Progenitor cell of endocrine pancreas (in vitro differentiated cells): ENCODE measurements around the gene SLC6A2. TPM values are rescaled to one million over a fixed set of nuclear protein-coding genes. Genes with fewer than 3 reads are reported as not detected.

Experiments used
- DNase-seq: peaks from one replicate; pipeline ENCODE4 v3.0.0; 2021; ENCODE audit warnings: low spot score; ENCODE audit not compliant: unreplicated experiment
- H3K27ac Mint-ChIP-seq: 2 replicates; pipeline ENCODE4 v1.8.0; 2021; ENCODE audit warnings: mild to moderate bottlenecking, moderate library complexity, mixed read lengths
- H3K27me3 Mint-ChIP-seq: 2 replicates; pipeline ENCODE4 v1.8.0; 2021; ENCODE audit warnings: mixed read lengths
- H3K36me3 Mint-ChIP-seq: 2 replicates; pipeline ENCODE4 v1.8.0; 2022; ENCODE audit warnings: mixed read lengths; ENCODE audit not compliant: insufficient read depth
- H3K4me1 Mint-ChIP-seq: 2 replicates; pipeline ENCODE4 v1.8.0; 2021; ENCODE audit warnings: low read depth, mixed read lengths
- H3K4me3 Mint-ChIP-seq: 2 replicates; pipeline ENCODE4 v1.8.0; 2021; ENCODE audit warnings: low read depth, mild to moderate bottlenecking, moderate library complexity, mixed read lengths
- H3K9me3 Mint-ChIP-seq: 2 replicates; pipeline ENCODE4 v1.8.0; 2021; ENCODE audit warnings: low read depth, mixed read lengths
- CTCF ChIP-seq: fragments of 200-600 bp; sonication (generic); IDR thresholded peaks from one replicate; pipeline ENCODE4 v1.5.0; 2021; ENCODE audit warnings: antibody characterized with exemption, mild to moderate bottlenecking; ENCODE audit not compliant: unreplicated experiment
- total RNA-seq: library from RNA; stranded (reverse); gene quantifications from 2 replicates; pipeline ENCODE4 v1.2.1, GENCODE V29; 2021

Gene SLC6A2
- total RNA-seq, 1 donor from 2014 or later, result not detected

- Mint-ChIP-seq H3K4me3 (no peak overlapping the region), H3K27ac (no peak overlapping the region), H3K27me3 (peaks cover 2% of the 10 kb centered on the region), H3K36me3 (no peaks in the 10 kb centered on the region), H3K4me1 (no peaks in the 10 kb centered on the region), H3K9me3 (peaks cover 7% of the 10 kb centered on the region)
- no peak for DNase-seq
- TF ChIP-seq CTCF, result no peak
These were observed 27.4 kb upstream of the SLC6A2 start for GRCh38 chr16:55628306-55628968.

GRCh38 chr16:55630774-55631173 is 25.0 kb upstream of the SLC6A2 start:
- no peak overlapping the region for H3K27ac Mint-ChIP-seq
- H3K4me1 Mint-ChIP-seq, result no peaks in the 10 kb centered on the region
- peaks cover 7% of the 10 kb centered on the region for H3K9me3 Mint-ChIP-seq
- DNase-seq, result no peak
- H3K36me3 Mint-ChIP-seq, result no peaks in the 10 kb centered on the region
- peaks cover 2% of the 10 kb centered on the region for H3K27me3 Mint-ChIP-seq
- no peak for TF ChIP-seq CTCF
- H3K4me3 Mint-ChIP-seq, result no peak overlapping the region

GRCh38 chr16:55632259-55632658 is 23.5 kb upstream of the SLC6A2 start:
- Mint-ChIP-seq H3K9me3 (peaks cover 7% of the 10 kb centered on the region), H3K4me3 (no peak overlapping the region), H3K4me1 (peaks cover 10% of the 10 kb centered on the region), H3K27me3 (peaks cover 2% of the 10 kb centered on the region), H3K36me3 (no peaks in the 10 kb centered on the region), H3K27ac (no peak overlapping the region)
- no peak for TF ChIP-seq CTCF
- DNase-seq, result no peak

GRCh38 chr16:55634193-55634592 is 21.6 kb upstream of the SLC6A2 start:
- H3K36me3 Mint-ChIP-seq, result no peaks in the 10 kb centered on the region
- no peak for TF ChIP-seq CTCF
- DNase-seq, result no peak
- H3K9me3 Mint-ChIP-seq, result peaks cover 7% of the 10 kb centered on the region
- peaks cover 18% of the 10 kb centered on the region for H3K4me1 Mint-ChIP-seq
- H3K4me3 Mint-ChIP-seq, result no peak overlapping the region
- no peak overlapping the region for H3K27ac Mint-ChIP-seq
- H3K27me3 Mint-ChIP-seq, result peaks cover 6% of the 10 kb centered on the region

- Mint-ChIP-seq H3K9me3 (no peaks in the 10 kb centered on the region), H3K4me1 (peaks cover 20% of the 10 kb centered on the region), H3K36me3 (no peaks in the 10 kb centered on the region), H3K27ac (no peak overlapping the region), H3K27me3 (peaks cover 12% of the 10 kb centered on the region), H3K4me3 (no peak overlapping the region)
- no peak for TF ChIP-seq CTCF
- DNase-seq, result no peak
These were observed 17.5 kb upstream of the SLC6A2 start for GRCh38 chr16:55638256-55638655.
